Testis (tissue), 3 donors: Measurements from ENCODE around the gene SELENOM. TPM values are rescaled to one million over a fixed set of nuclear protein-coding genes. Genes with fewer than 3 reads are reported as not detected.
"Not testable (repeated sequence)": the region's sequence is repeated elsewhere in the genome, so short reads cannot be mapped to it uniquely, and the experiment has no call there.

Experiments used
- DNase-seq: peaks from one replicate; pipeline ENCODE4 v3.0.0-alpha.2; 2019
- H3K27ac ChIP-seq, 2 donors: fragments of 200-600 bp; sonication (generic); one replicate each; pipeline ENCODE4 v1.5.1; 2019
- H3K27me3 ChIP-seq: fragments of 200-600 bp; sonication (generic); one replicate; pipeline ENCODE4 v1.5.1; 2019
- H3K36me3 ChIP-seq: fragments of 200-600 bp; sonication (generic); one replicate; pipeline ENCODE4 v1.5.1; 2017; ENCODE audit warnings: low read depth; ENCODE audit errors: missing control alignments
- H3K4me1 ChIP-seq: fragments of 200-600 bp; sonication (generic); one replicate; pipeline ENCODE4 v1.5.1; 2019
- H3K4me3 ChIP-seq, 2 donors: fragments of 200-600 bp; sonication (generic); one replicate each; pipeline ENCODE4 v1.5.1; 2017 to 2019
- H3K9me3 ChIP-seq: fragments of 200-600 bp; sonication (generic); one replicate; pipeline ENCODE4 v1.5.1; 2017
- CTCF ChIP-seq, 3 experiments: fragments of 450-650 bp in 2 of 3; fragments of 200-600 bp in 1 of 3; sonication (generic) in 1 of 3; IDR thresholded peaks; one replicate each; pipeline ENCODE4 v1.5.1; 2016 to 2019; ENCODE audit warnings: antibody characterized with exemption in 3 of 3, mild to moderate bottlenecking in 2 of 3, moderate library complexity in 1 of 3
- POLR2A ChIP-seq: fragments of 450-650 bp; IDR thresholded peaks from one replicate; pipeline ENCODE4 v1.6.1; 2017; ENCODE audit warnings: antibody characterized with exemption, mild to moderate bottlenecking, moderate library complexity
- WGBS, 2 donors: methylation state at CpG; one replicate each; pipeline ENCODE4 v1.1.5; 2018; 5-methylcytosine and 5-hydroxymethylcytosine counted together
- intact Hi-C: fragments of 100-400 bp; cut with DNase I; formaldehyde crosslinking; loops from one replicate; pipeline ENCODE4 v1.15.1; 2023; ENCODE audit warnings: low total_unique reads
- polyA plus RNA-seq: library from polyadenylated mRNA; stranded (reverse); fragments of 350-450 nt; fragmentation: Illumina TruSeq; extraction: RNeasy Lipid Tissue Mini Kit (QIAGEN cat#74804); gene quantifications from one replicate; pipeline ENCODE4 v1.2.3, GENCODE V29; 2014; ENCODE audit warnings: low read depth, low replicate concordance; ENCODE audit not compliant: insufficient read depth
- total RNA-seq, 2 donors: library from RNA; depleted of rRNA; stranded (reverse); fragments of >200 nt; gene quantifications; one replicate each; pipeline ENCODE4 v1.2.3, GENCODE V29; 2016

Gene SELENOM
- total and polyA plus RNA-seq, 3 donors from 2014 or later: 77.4 to 102 (median 82.8) TPM

DNA sequence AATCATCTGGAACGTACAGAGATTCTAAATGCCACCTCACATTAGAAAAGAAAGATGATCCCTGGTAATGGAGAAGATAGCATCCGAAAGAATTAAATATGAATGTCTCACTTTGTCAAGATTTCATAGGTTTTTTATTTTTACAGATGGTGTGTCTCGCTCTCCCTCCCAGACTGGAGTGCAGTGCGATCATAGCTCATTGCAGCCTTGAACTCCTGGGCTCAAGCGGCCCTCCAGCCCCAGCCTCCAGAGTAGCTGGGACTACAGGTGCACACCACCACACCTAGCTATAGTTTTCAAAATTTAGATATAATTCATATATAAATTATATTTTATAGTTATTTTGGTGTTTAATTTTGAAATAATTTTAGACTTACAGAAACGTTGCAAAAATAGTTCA lies 43.0 kb downstream of the SELENOM start:
- DNase-seq: no peak
- Histone ChIP-seq H3K27me3 (no peaks in the 10 kb centered on the region), H3K36me3 (no peaks in the 10 kb centered on the region), H3K4me1 (no peaks in the 10 kb centered on the region), H3K27ac (no peak overlapping the region), H3K9me3 (no peaks in the 10 kb centered on the region), H3K4me3 (no peak overlapping the region)
- TF ChIP-seq CTCF (IDR thresholded peaks at IDR 0.05): no peak
- TF ChIP-seq POLR2A: no peak
- intact Hi-C loops: no loop called here
- 64 to 78% methylated on average over 6 of the region's 6 CpGs for WGBS, 2 donors

DNA sequence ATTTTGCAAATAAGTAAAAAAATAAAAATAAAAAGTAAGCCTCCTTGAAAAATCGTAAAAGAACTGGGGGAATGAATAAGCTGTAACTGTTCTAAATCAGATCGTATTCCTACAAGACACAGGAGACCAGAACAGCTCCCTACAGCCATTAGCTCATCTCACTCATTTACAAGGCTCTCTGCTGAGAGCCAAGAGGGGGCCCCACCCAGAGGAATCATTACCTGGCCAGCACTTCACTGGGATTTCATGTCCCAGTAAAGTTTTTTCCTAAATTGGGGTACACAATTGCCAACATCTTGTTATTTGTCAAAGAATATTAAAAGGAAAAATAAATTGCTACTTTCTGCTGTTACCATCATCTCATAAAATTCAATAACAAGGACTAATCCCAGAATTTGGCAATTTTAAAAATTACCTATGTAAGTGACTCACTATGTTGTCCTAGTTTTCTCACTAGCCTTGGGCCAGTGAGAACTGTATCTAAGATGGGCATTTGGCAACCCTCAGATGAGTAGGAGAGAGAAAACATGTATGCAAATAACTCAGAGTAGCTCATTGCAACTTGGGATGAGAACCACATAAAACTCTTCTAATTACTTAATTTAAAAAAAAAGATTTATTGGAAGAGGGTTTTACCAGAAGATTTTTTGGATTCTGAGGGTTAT lies 44.7 kb downstream of the SELENOM start:
- H3K4me1 ChIP-seq: no peaks in the 10 kb centered on the region
- H3K36me3 ChIP-seq: no peaks in the 10 kb centered on the region
- H3K4me3 ChIP-seq: no peak overlapping the region
- TF ChIP-seq CTCF (IDR thresholded peaks at IDR 0.05): no peak
- TF ChIP-seq POLR2A: no peak
- intact Hi-C loops: no loop called here
- H3K27ac ChIP-seq: no peak overlapping the region
- WGBS, 2 donors: 68 to 72% methylated on average over 2 of the region's 2 CpGs
- H3K9me3 ChIP-seq: no peaks in the 10 kb centered on the region
- H3K27me3 ChIP-seq: no peaks in the 10 kb centered on the region
- no peak for DNase-seq

DNA sequence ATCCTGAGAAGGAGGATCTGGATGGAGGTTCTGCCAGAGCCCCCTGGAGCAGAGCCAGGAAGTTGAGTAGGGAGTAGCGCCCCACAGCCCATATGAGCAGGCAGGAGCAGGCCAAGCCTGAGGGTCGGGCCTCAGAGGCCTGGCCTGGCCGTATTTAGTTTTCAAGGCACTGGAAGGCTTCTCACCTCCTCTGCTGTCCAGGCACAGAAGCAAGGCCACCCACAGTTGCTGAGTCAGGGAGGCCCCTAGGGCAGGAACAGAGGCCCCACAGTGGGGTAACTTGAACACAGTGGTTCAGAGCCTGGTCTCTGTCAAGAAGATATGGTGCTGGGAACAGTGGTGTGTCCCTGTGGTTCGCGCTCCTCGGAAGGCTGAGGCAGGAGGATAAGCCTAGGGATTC lies 47.7 kb downstream of the SELENOM start:
- H3K36me3 ChIP-seq, H3K4me1 ChIP-seq, H3K27ac ChIP-seq, H3K4me3 ChIP-seq, H3K27me3 ChIP-seq, H3K9me3 ChIP-seq, intact Hi-C loops: not testable (repeated sequence)
- peak; percentile 52 for DNase-seq
- 59 to 61% methylated on average over 6 of the region's 6 CpGs for WGBS, 2 donors

DNA sequence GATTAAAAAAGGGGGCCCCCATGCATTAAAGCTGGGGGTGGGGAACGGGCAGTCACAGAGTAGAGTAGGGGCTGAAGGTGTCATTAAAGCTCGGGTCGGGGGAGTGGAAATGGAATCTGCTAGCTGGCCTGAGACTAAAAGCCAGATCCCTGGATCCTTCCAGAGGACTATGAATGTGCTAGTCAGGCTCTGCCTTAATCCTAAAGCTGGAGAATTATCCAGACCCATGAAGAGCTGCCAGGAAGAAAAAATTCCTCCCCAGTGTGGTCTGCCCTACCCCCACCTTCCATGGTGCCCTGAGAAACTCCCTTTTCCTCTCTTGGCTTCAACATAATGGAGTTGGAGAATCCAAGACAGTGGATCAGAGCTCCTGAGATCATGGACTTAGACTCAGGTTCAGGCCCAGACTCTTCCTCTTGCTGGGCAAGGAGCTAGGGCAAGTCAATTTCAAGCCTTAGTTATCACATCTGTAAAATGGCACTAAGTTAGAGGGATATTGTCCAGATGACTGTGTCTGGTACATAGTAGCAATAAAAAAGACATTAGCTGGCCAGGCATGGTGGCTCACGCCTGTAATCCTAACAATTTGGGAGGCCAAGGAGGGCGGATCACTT lies 50.3 kb downstream of the SELENOM start:
- peaks cover 5% of the 10 kb centered on the region for H3K4me1 ChIP-seq
- no peaks in the 10 kb centered on the region for H3K9me3 ChIP-seq
- 83 to 96% methylated on average over 5 of the region's 5 CpGs for WGBS, 2 donors
- H3K36me3 ChIP-seq: no peaks in the 10 kb centered on the region
- H3K27ac ChIP-seq: no peak overlapping the region
- no peak for DNase-seq
- no peaks in the 10 kb centered on the region for H3K27me3 ChIP-seq
- no peak overlapping the region for H3K4me3 ChIP-seq
- TF ChIP-seq POLR2A (no peak), CTCF (IDR thresholded peaks at IDR 0.05) (no peak)
- intact Hi-C loops: no loop called here

DNA sequence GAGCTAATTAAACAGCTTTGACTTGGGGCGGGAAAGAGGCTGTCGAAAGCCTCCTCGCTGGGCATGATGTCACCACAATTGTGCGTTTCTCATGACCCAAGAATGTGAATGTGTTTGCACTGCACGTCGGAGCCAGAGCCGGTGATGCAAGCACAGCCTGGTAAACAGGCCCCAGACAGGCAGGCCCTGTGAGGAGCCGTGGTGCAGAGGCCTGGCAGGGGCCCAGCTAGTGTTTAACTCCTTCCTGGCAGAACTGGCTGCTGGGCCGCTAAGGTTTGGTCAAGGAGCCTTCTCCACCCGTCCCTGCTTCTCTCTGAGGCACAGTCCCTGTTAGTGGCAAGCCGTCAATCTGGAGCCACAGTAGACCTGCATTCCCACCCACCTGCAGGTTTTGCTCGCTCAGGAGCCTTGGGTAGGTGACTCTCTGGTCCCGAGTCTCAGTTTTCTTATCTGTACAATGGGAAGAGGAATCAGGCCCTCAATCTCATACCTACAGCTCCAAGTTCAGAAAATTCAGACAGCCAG lies 51.7 kb downstream of the SELENOM start:
- Histone ChIP-seq H3K9me3 (no peaks in the 10 kb centered on the region), H3K4me3 (no peak overlapping the region), H3K36me3 (no peaks in the 10 kb centered on the region), H3K4me1 (peaks cover 5% of the 10 kb centered on the region), H3K27me3 (no peaks in the 10 kb centered on the region), H3K27ac (peak overlapping the region in 1 of 2 donors; percentile 10)
- intact Hi-C loops: no loop called here
- WGBS, 2 donors: 46 to 51% methylated on average over 6 to 12 of the region's 13 CpGs
- DNase-seq: peak; percentile 69
- no peak for TF ChIP-seq CTCF (IDR thresholded peaks at IDR 0.05)
- TF ChIP-seq POLR2A: no peak
